C1 segment of cervical spinal cord (tissue), 14 donors: ENCODE data around the gene CD86.
"Not testable (repeated sequence)": the region's sequence is repeated elsewhere in the genome, so short reads cannot be mapped to it uniquely, and the experiment has no call there.

Experiments
- DNase-seq, 14 donors: peaks; one replicate each; lab custom pipeline; 2025; lab: John Stamatoyannopoulos, UW

The CD86 gene

GRCh38 chr3:122055215-122055614 is at the start of gene CD86:
Gene CD86 (plus strand): TSS chr3:122055362. CDS start chr3:122055490, 128 bp downstream.
- peak in 1 of 14 donors; percentile 17 for DNase-seq

DNA sequence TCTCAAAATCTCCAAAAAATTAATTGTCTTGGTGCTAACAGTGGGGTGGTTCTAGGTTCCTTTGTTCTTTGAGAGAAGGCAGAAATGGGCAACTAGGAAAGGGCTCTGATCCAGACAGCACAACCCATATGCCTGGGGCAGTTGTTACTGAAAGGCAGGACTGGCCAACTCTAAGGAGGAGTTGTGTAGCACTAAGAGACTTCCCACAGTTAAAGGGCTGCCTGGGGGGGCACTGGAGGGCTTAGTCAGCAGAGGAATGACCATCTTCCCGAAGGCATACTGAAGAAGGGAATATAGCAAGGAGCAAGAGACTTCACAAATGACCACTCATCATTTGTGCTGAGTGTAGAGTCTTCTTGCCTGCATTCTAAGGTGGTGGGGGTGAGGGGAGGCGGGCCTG is 48.9 kb upstream of the CD86 start:
- DNase-seq = no peak

DNA sequence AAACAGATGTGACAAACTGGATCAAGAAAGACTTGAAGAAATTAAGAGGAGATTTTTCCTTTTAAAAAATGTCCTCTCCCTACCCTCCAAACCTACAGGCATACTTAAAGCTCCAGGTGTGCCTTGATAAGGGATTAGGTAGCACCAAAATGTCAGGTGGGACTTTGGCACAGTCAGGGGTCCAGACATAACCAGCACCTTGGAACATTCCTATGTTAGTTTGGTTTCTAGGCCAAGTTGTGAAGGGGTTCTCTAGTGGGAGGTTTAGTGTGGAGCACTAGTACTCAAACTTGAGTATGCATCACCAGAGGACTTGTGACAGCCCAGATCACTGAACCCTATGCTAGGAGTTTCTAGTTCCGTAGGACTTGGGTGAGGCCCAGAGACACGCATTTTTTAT is 47.0 kb upstream of the CD86 start:
- no peak for DNase-seq

- DNase-seq = no peak
These were observed 44.7 kb upstream of the CD86 start for GRCh38 chr3:122010506-122010905.

DNA sequence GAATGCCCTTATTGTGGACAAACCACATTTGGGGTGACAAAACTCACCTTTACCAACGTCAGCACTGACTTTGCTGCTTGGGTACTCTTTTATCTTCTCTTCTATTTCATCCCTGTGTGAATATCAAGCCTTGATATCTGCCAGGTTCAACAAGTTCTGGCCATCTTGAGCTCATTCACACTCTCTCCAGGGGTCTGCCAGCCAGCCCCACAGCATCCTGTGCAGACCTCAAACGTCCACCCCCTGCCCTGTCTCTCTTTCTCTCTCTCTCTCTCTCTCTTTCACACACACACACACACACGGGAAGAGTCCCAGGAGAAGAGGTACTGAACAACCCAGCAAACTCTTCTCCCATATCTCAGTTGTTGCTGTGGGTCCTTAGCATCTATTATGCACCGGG is 43.8 kb upstream of the CD86 start:
- DNase-seq = no peak

DNA sequence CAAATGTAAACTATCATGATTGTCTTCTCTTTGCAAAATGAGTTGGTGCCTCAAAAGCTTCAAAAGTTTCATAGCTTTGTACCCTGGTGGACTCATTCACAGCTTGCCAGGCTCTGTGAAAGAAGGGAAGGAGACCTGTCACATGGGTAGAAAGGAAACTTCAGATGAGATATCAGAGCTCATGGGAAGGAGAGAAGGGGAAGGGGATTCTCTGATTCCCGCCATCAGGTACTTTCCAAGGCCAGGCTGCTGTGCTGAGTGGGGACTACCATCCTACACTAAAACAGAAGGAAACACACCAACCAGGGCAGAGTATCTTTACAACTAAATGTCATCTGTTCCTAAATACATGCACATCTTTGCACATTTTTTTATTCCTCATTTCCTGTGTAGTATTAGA is 42.3 kb upstream of the CD86 start:
- no peak for DNase-seq

DNA sequence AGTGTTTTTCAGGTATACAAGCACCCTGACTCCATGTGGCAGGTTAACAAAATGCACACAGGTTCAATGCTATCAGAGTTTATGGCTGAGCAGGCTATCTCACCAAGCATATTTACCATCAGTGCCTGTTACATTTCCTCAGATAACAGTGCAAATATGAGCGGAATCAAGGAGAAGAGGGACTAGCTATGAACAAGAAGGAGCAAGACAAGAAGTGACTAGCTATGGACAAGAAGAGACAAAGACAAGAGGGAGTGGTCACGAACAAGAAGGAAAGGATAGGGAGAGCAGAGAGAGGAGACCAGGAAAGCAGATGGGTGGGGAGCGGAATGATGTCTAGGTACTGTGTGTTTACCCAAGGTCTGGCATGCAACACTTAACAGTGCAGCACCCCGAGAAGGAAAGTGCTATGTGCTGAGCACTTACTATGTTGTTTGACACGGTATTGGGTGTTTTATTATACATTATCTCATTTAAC is 41.7 kb upstream of the CD86 start:
- no peak for DNase-seq

DNA sequence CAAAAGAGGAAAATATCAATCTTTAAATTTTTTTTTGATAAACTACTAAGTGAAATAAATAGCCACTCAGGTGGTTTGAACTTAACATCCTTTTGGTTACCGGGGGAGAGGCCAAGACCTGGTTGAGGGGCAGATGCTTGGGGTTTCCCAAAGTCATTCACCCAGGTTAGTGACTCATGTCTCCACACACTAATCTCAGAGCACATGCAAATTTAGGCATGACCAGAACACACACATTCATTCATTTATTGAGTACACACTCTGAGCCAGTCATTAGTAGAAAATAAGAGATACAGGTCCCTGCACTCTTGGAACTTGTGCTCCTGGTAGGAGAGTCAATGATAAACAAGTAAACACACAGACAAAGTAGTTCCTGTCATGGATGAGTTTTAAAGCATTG is 40.4 kb upstream of the CD86 start:
- DNase-seq = no peak

GRCh38 chr3:122019493-122019892 is 35.7 kb upstream of the CD86 start:
- no peak for DNase-seq

GRCh38 chr3:122021037-122021436 is 34.1 kb upstream of the CD86 start:
- DNase-seq = no peak

DNA sequence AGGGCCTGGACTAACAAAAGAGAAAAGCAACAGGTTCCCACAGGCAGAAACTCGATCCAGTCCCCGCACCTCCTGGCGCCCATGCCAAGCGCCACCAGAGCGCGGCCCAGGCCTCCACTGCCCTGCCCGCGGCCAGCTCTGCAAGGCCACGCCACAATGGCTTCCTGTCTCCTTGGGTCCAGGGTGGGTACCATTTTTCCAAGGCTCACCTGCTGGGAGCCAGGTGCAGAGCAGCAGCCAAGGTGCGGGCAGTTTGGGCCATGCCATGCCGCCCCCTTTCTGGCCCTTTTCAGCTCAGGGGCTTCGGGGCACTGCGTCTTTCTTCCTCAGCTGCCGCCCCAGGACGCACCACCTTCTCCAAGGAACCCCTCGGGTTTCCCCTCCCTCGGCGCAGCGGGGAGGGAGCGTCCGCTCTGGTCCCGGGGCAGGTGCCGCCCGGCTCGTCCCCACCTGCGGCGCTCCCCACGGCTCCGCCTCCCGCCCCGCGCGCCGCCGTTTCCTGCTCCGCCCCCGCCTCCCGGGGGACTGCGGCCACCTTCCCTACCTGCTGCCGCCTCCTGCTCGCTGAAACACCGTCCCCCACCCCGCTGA is 33.3 kb upstream of the CD86 start, which contains the start of gene ILDR1:
Gene ILDR1, minus strand, starts transcription at position 437 of the 591 bp plus-strand sequence. Its CDS starts 170 bp downstream, at position 267.
- DNase-seq = no peak

- no peak for DNase-seq
These were observed 31.7 kb upstream of the CD86 start for GRCh38 chr3:122023335-122023910.

DNA sequence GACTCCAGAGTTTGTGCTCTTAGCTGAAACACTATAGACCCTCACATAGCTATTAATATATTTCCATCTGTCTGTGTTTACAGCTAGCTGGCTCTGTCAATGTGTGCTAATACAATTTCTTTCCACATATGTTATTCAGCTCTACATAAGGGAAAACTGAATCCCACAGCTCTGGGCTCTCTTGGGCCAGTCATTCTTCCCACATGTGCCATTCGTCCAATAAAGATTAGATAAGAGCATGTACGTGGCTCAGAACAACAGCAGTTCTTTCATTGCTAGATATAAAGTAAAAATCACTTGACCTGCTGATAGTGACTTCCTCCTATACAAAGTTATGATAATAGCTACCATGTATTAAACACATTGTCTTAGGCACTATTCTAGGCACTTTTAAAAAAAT is 30.4 kb upstream of the CD86 start:
- DNase-seq = no peak

- no peak for DNase-seq
These were observed 29.9 kb upstream of the CD86 start for GRCh38 chr3:122025296-122025695.

GRCh38 chr3:122030381-122031122 is 24.6 kb upstream of the CD86 start:
- DNase-seq = no peak

DNA sequence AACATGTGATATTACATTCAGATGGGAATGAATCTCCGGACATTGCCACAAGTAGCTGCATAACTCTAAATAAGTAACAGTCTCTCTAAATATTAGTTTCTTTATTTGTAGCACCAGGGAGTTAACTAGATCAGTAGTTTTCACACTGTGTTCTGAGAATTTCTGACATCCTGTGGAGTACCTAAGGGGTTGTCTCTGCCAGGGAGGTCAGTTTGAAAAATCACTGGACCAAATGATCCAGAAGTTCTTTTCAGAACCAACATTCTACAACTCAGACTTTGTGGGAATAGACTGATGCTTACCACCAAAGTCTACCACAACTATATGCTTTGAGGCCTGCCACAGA is 24.1 kb upstream of the CD86 start:
- DNase-seq = no peak

GRCh38 chr3:122032531-122032930 is 22.6 kb upstream of the CD86 start:
- no peak for DNase-seq

DNA sequence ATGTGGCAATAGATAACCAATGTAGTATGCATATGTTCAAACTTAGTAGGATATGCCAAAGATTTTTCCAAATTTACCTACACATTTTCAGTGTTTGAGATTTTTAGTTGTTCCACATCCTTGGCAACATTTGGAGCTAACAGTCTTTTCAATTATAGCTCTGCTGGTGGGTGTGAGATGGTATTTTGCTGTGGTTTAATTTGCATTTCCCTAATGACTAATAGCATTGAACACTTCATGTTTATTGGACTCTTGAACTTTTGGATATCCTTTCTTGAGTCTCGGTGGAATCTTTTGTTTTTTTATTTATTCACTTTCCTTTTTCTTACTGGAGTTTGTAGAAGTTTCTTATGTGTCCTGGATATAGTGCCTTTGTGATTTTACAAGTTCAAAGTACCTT is 22.1 kb upstream of the CD86 start:
- no peak for DNase-seq

DNA sequence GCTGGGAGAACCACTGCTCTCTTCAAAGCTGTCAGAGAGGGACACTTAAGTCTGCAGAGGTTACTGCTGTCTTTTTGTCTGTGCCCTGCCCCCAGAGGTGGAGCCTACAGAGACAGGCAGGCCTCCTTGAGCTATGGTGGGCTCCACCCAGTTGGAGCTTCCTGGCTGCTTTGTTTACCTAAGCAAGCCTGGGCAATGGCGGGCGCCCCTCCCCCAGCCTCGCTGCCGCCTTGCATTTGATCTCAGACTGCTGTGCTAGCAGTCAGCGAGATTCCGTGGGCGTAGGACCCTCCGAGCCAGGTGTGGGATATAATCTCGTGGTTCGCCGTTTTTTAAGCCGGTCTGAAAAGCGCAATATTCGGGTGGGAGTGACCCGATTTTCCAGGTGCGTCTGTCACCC is 7.9 kb upstream of the CD86 start:
- DNase-seq = not testable (repeated sequence)

GRCh38 chr3:122047773-122048172 is 7.4 kb upstream of the CD86 start:
- not testable (repeated sequence) for DNase-seq

DNA sequence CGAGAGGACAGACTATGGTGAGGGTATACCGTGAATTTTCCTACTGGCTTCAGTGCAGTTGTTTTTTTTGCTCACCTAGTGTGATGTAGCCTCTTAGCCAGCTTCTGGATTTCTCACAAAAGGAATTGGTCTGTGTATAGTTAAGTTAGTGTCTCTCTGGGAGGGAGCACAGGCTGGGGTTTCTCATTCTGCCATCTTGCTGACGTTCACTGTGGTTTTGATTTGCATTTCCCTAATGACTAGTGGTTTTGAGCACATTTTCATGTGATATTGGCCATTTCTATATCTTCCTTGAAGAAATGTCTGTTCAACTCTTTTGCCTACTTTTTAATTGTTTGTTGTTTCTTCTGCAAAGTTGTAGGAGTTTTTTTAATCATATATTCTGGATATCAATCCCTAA is 2.2 kb upstream of the CD86 start:
- DNase-seq = no peak

DNA sequence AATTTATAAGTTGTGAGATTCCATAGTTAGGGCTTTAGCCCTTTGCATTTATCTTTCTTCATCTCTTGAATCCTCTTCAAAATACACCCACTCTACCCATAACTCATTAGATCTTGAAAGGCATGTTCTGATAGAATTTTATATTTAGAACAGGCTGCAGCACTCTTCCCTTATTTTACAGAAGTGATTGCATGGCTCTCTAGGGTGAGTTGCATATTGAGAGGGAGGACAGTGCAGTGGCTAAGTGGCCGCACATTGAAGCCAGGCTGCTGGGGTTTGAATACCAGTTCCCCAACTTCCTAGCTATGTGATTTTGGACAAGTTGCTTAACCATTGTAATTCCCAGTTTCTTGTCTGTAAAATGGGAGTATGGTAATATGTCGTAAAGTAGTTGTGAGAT is 2.5 kb downstream of the CD86 start:
- no peak for DNase-seq

- DNase-seq = no peak
These were observed 3.1 kb downstream of the CD86 start for GRCh38 chr3:122058294-122058693.
